Fibroblast of skin of back (primary cell): ENCODE measurements around the gene TAS2R46.
"Not testable (repeated sequence)": the region's sequence is repeated elsewhere in the genome, so short reads cannot be mapped to it uniquely, and the experiment has no call there.

Experiments used
- DNase-seq: peaks from one replicate; pipeline ENCODE4 v3.0.0-alpha.2; 2013

The TAS2R46 gene

DNA sequence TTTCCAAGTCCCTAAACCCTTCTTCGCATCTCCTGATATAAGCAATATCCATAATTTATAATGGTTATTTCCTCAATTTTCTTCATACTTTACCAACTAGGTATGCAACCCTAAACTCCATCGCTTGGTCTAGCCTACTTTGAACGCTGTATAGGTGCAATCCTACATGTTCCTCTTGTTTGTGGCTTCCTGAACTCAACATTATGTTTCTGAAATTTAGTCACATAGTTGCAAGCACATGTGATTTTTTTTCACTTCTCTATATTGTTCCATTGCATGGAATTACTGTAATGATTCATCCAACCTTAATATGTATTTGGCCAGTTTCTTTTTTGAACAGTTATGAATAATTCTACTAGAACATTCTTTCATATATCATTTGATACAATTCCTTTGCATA lies 28.1 kb downstream of the TAS2R46 start:
- not testable (repeated sequence) for DNase-seq

DNA sequence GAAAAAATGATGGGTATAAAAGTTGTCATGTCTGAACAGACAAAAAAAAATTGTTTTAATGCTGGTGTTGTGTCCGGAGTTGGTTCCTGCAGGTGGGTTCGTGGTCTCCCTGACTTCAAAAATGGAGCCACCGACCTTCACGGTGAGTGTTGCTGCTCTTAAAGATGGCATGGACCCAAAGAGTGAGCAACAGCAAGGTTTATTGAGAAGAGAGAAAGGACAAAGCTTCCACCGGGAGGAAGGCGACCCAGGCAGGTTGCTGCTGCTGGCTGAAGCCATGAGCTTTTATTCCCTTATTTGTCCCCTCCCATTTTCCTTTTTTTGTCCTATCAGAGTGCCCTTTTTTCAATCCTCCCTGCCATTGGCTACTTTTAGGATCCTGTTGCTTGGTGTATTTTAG lies 30.8 kb downstream of the TAS2R46 start, which contains the start of gene TAS2R31:
Gene TAS2R31, minus strand, starts transcription at position 101 of the 400 bp plus-strand sequence. Its CDS starts 72 bp downstream, at position 29.
- DNase-seq = no peak

DNA sequence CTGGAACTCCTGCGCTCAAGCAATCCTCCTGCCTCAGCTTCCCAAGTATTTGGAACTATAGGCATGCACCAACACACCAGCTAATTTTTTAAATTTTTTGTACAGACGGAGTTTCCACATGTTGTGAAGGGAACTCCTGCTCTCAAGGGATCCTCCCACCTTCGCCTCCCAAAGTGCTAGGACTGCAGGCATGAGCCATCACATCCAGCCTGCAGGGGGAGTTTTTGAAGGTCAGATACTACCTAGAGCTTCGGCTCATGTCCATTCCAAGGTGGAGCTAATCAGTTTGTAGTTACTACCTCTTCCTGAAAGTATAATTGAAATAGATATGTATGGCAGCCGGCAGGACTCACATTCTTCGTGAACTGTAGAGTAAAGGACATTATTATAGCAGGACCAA lies 36.0 kb downstream of the TAS2R46 start:
- DNase-seq = no peak

DNA sequence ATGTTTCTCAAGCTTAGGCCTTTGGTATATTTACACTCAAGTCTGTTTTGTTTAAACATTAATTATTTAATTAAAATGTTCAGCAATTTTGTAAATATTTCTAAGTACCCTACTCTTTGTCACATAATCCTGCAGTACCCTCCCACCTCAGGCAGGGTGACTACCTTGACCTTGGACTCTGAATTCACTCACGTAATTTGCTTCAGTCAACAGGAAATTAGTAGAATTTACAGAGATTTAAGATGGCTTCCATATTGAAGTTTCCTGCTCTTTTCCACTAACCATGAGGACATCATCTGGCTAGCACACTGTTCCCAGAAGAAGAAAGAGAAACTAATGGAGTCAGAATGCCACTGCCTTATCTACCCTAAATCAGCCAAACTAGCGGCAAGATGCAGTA lies 38.7 kb downstream of the TAS2R46 start:
- no peak for DNase-seq

DNA sequence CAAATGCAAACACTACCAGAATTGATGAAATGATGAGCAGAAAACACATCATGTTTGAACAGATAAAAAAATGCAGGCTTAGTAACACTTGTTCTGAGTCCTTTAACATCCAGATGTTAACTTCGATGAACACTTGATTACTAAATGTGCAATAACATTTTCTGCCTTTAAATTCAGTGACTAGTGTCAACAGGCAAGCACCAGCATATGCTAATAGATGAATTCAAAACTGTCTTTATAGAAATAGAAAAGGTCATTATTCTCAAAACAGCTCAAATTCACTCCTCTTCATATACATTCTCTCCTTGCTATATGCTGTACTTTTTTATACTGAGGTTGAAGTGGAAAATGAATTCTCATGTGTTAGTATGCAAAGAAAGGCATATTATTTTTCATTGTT lies 39.6 kb downstream of the TAS2R46 start, which contains the start of gene TAS2R19:
Gene TAS2R19, minus strand, starts transcription at position 101 of the 400 bp plus-strand sequence. Its CDS starts 49 bp downstream, at position 52.
- no peak for DNase-seq

DNA sequence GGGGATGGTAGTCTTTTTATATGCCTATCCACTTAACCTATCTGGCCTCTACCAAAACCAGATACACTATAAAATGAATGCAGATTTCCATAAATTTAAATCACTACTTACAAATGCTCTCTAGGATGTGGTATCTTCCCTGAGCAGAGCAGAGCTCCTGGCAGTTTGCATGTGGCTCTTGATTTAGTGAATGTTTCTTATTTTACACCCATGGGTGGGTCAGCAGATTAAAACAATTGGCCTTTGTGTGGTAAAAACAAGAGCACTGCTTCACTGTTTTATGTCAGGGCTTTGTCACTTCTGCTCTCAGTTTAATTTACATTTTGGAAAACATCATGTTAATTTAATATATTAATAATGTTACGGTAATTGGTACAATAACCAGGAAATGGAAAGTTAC lies 45.2 kb downstream of the TAS2R46 start:
- no peak for DNase-seq

DNA sequence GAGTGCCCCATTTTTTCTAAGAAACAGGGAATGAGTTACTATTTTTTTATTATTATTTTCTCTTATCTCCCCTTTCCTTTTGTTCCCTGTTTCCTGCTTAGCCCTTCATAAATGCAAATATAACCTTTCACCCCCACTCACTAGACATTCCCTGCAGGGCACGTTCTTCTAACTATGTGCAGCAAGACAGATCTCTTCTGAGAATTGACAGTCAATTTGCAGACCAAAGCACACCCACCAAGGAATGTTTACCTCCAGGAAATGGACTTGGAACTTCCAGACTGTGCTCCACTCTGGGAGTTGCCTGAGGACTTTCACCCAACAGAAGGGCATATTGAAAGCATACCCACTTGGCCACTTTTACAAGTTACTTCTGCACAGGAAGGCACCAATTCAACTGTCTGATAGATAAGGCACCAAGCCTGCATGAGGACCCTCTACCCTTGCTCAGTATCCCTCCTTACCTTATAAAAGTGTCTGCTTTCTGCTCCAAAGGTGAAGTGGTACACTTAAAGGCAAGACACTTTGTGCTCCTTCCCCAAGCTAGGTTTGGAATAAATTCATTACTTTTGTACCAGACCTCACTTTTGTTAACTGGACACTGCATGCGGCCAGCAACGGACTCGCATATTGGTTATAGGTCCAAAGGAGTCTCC lies 46.2 kb downstream of the TAS2R46 start:
- no peak for DNase-seq

DNA sequence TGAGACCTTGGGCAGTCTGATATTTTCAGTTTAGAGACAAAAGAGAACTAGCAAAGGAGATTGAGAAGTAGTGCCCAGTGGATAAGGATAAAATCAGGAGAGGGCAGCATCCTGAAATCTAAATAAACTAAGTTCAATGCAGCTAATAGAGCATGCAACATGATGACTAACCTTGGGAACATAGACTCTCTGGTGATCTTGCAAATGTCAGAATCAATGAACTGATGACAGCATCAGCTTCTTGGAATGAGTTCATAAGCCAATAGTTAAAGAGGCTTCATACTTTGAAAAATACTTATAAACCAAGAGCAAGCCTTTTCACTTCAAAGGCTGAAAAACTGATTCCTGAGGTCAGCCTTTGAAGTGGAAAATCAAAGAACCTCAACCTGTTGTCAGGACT lies 47.9 kb downstream of the TAS2R46 start:
- DNase-seq = no peak
